Melanocyte of skin (primary cell): ENCODE results near the gene ABT1. TPM values are rescaled to one million over a fixed set of nuclear protein-coding genes. Genes with fewer than 3 reads are reported as not detected.

Source experiments
- total RNA-seq, 2 donors: library from RNA; depleted of rRNA; stranded (reverse); fragments of >200 nt; gene quantifications; 2 replicates each; pipeline ENCODE4 v1.2.3, GENCODE V29; 2012

ABT1 gene
- 10 to 100 TPM; 11.4 to 15.7 TPM for total RNA-seq

GRCh38 chr6:26596579-26597388 is at the start of gene ABT1:
ABT1 (plus strand) TSS chr6:26596953; CDS start chr6:26596983, 30 bp downstream.

Other genes with a start within 250 kb of the ABT1 start
- gene BTN3A2, start 231.8 kb upstream of the ABT1 start, total RNA-seq, result 10 to 100 TPM; 52.0 to 57.5 TPM
- gene BTN2A2, start 213.8 kb upstream of the ABT1 start, total RNA-seq, result 10 to 100 TPM; 36.3 to 77.4 TPM
- 10 to 100 TPM; 35.3 to 45.4 TPM for gene BTN3A1, start 194.7 kb upstream of the ABT1 start, total RNA-seq
- gene BTN3A3, start 156.4 kb upstream of the ABT1 start, total RNA-seq, result 10 to 100 TPM; 35.6 to 43.0 TPM
- gene BTN2A1, start 139.0 kb upstream of the ABT1 start, total RNA-seq, result 10 to 100 TPM; 14.8 to 19.0 TPM
- not detected for gene BTN1A1, start 96.7 kb upstream of the ABT1 start, total RNA-seq
- 10 to 100 TPM; 43.4 to 72.6 TPM for gene HMGN4, start 58.6 kb upstream of the ABT1 start, total RNA-seq
- 10 to 100 TPM; 12.7 to 17.2 TPM for gene ZNF322, start 62.8 kb downstream of the ABT1 start, total RNA-seq